Measurements from ENCODE around the gene KAZN.

Gene KAZN

DNA sequence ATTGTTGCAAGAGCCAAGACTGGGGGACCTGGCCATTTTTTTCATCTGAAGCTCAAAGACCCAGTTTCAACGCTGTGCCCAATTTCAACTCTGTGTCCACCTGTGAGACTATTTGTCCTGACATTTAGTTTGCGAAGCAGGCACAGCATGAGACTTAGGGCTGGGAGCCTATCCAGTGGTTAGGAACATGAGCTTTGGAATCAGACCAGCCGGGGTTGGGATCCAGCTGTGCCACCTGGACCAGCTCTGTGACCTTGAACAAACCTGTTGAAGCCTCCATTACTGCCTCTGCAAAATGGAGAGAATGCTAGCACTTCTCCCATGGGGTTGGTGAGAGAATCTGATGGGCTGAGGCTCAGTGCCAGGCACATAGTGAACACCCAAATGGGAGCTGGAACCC lies 348.9 kb downstream of the KAZN start:
- H4K8ac ChIP-seq (ENCODE audit: low read depth, low read length): peak overlapping the region; percentile 55
- peaks cover 38% of the 10 kb centered on the region for H3K79me1 ChIP-seq (ENCODE audit: low read length)
- H3K27ac ChIP-seq (ENCODE audit: low read depth, low read length): peak overlapping the region; percentile 58
- peak overlapping the region; percentile 21 for H3K14ac ChIP-seq (ENCODE audit: low read length)
- H3K79me2 ChIP-seq (ENCODE audit: control insufficient read depth, insufficient read depth, low read length, poor library complexity): peaks cover 11% of the 10 kb centered on the region
- no peak overlapping the region for H3K4me3 ChIP-seq (ENCODE audit: low read depth, low read length)
- peaks cover 40 to 46% of the 10 kb centered on the region in 2 experiments for H3K4me1 ChIP-seq (ENCODE audit: control insufficient read depth in 1 of 2, insufficient read depth in 2 of 2, low read length in 2 of 2)
- peak overlapping the region; percentile 41 for H4K91ac ChIP-seq (ENCODE audit: low read depth, low read length)
- no peak overlapping the region for H4K12ac ChIP-seq (ENCODE audit: low read depth, low read length)
- no peak overlapping the region for H3K23ac ChIP-seq (ENCODE audit: low read length)
- no peak overlapping the region for H3K9ac ChIP-seq (ENCODE audit: low read length)
- no peak overlapping the region for H3K4me2 ChIP-seq (ENCODE audit: low read length)
- H3K18ac ChIP-seq (ENCODE audit: low read length): peak overlapping the region; percentile 81
- H2AK5ac ChIP-seq (ENCODE audit: low read length): peak overlapping the region; percentile 60
- peaks cover 0 to 3% of the 10 kb centered on the region in 2 experiments for H3K36me3 ChIP-seq (ENCODE audit: control insufficient read depth in 1 of 2, insufficient read depth in 2 of 2, low read length in 2 of 2)
- no peaks in the 10 kb centered on the region for H3K27me3 ChIP-seq (ENCODE audit: insufficient read depth, low read length)
- DNase-seq: no peak
- no peak overlapping the region for H2BK5ac ChIP-seq (ENCODE audit: low read depth, low read length, poor library complexity)
- H3K9me3 ChIP-seq (ENCODE audit: insufficient read depth, low read depth, low read length): no peaks in the 10 kb centered on the region
- H2BK12ac ChIP-seq (ENCODE audit: low read length): peak overlapping the region; percentile 66
- H2AFZ ChIP-seq (ENCODE audit: insufficient read depth, low read length, poor library complexity): no peak overlapping the region
- no CpG with 5 or more reads among the region's 3 CpGs for WGBS (ENCODE audit: extremely low coverage, insufficient coverage, insufficient read length)
- peak overlapping the region; percentile 77 for H2BK120ac ChIP-seq (ENCODE audit: insufficient read depth, low read length, poor library complexity)
- peak overlapping the region; percentile 19 for H3K4ac ChIP-seq (ENCODE audit: low read depth, low read length)

DNA sequence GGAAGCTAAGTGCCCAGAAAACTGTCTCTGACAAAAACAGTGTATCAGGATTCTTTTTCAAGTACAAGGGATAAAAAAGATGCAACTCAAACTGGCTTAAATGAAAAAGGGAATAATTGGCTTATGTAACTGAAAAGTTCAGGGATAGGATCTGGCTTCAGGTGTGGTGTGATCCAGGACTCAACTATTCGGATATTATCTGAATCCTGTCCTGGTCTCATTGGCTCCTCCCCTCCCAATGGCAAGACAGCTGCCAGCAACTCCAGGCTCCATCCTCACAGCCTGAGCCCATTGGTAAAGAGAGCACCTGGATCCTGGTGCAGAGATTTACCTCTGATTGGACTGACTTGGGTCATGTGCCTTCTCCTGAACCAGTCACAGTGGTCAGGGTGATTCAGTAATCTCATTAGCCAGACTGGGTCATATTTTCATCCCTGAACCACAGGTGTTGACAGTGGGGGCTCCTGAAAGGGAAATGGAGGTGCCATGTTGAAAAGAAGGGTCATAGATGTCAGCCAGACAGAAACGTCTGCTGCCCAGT lies 349.7 kb downstream of the KAZN start:
- Histone ChIP-seq H2BK120ac (ENCODE audit: insufficient read depth, low read length, poor library complexity) (no peak overlapping the region), H4K91ac (ENCODE audit: low read depth, low read length) (no peak overlapping the region), H3K4ac (ENCODE audit: low read depth, low read length) (no peak overlapping the region), H3K27ac (ENCODE audit: low read depth, low read length) (no peak overlapping the region), H3K9me3 (ENCODE audit: insufficient read depth, low read depth, low read length) (peaks cover 3% of the 10 kb centered on the region), H3K18ac (ENCODE audit: low read length) (no peak overlapping the region), H2AFZ (ENCODE audit: insufficient read depth, low read length, poor library complexity) (no peak overlapping the region), H4K8ac (ENCODE audit: low read depth, low read length) (no peak overlapping the region), H3K23ac (ENCODE audit: low read length) (no peak overlapping the region), H3K79me1 (ENCODE audit: low read length) (peaks cover 35% of the 10 kb centered on the region), H3K9ac (ENCODE audit: low read length) (no peak overlapping the region), H3K36me3 (ENCODE audit: control insufficient read depth in 1 of 2, insufficient read depth in 2 of 2, low read length in 2 of 2) (peaks cover 0 to 7% of the 10 kb centered on the region in 2 experiments), H3K4me2 (ENCODE audit: low read length) (no peak overlapping the region), H3K79me2 (ENCODE audit: control insufficient read depth, insufficient read depth, low read length, poor library complexity) (peaks cover 11% of the 10 kb centered on the region), H2BK12ac (ENCODE audit: low read length) (no peak overlapping the region), H3K4me3 (ENCODE audit: low read depth, low read length) (no peak overlapping the region), H2BK5ac (ENCODE audit: low read depth, low read length, poor library complexity) (no peak overlapping the region), H4K12ac (ENCODE audit: low read depth, low read length) (no peak overlapping the region), H3K14ac (ENCODE audit: low read length) (no peak overlapping the region), H3K4me1 (ENCODE audit: control insufficient read depth in 1 of 2, insufficient read depth in 2 of 2, low read length in 2 of 2) (peaks cover 36 to 44% of the 10 kb centered on the region in 2 experiments), H2AK5ac (ENCODE audit: low read length) (no peak overlapping the region), H3K27me3 (ENCODE audit: insufficient read depth, low read length) (no peaks in the 10 kb centered on the region)
- no peak for DNase-seq
- WGBS (ENCODE audit: extremely low coverage, insufficient coverage, insufficient read length): no CpG with 5 or more reads among the region's 2 CpGs

DNA sequence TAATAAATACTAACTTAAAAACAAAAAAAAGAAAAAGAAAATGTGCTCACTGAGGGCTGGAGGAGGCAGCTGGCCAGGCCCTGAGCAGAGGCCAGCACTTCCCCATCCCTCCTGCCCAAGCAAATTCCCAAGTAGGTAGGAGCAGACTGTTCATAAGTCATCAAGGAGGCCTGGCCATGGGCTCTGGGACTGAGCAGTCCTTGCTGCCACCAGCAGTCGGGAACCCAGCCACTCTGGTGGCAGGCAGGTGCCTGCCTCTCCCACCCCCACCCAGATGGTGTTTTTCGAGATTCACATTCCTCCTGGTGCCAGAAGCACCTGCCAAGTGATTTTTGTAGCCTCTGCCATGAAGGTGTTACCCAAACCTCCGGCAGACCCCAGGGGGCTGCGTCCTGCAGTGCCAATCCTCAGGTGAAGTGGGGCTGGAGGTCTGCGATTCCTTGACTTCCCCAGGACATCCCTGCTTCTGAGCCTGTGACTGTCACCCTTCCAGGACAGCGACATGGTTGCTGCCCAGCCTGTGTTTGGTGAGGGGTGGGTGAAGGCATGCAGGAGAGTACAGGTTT lies 350.9 kb downstream of the KAZN start:
- Histone ChIP-seq H2BK5ac (ENCODE audit: low read depth, low read length, poor library complexity) (no peak overlapping the region), H3K4ac (ENCODE audit: low read depth, low read length) (no peak overlapping the region), H3K18ac (ENCODE audit: low read length) (no peak overlapping the region), H3K23ac (ENCODE audit: low read length) (no peak overlapping the region), H3K4me1 (ENCODE audit: control insufficient read depth in 1 of 2, insufficient read depth in 2 of 2, low read length in 2 of 2) (peaks cover 30 to 37% of the 10 kb centered on the region in 2 experiments), H3K4me2 (ENCODE audit: low read length) (no peak overlapping the region), H3K9me3 (ENCODE audit: insufficient read depth, low read depth, low read length) (peaks cover 8% of the 10 kb centered on the region), H2BK120ac (ENCODE audit: insufficient read depth, low read length, poor library complexity) (no peak overlapping the region), H2AFZ (ENCODE audit: insufficient read depth, low read length, poor library complexity) (no peak overlapping the region), H4K91ac (ENCODE audit: low read depth, low read length) (no peak overlapping the region), H3K27ac (ENCODE audit: low read depth, low read length) (no peak overlapping the region), H3K14ac (ENCODE audit: low read length) (no peak overlapping the region), H4K8ac (ENCODE audit: low read depth, low read length) (no peak overlapping the region), H4K12ac (ENCODE audit: low read depth, low read length) (no peak overlapping the region), H2AK5ac (ENCODE audit: low read length) (no peak overlapping the region), H3K27me3 (ENCODE audit: insufficient read depth, low read length) (no peaks in the 10 kb centered on the region), H3K9ac (ENCODE audit: low read length) (no peak overlapping the region), H2BK12ac (ENCODE audit: low read length) (no peak overlapping the region), H3K36me3 (ENCODE audit: control insufficient read depth in 1 of 2, insufficient read depth in 2 of 2, low read length in 2 of 2) (peaks cover 3 to 13% of the 10 kb centered on the region in 2 experiments), H3K79me2 (ENCODE audit: control insufficient read depth, insufficient read depth, low read length, poor library complexity) (peaks cover 8% of the 10 kb centered on the region), H3K79me1 (ENCODE audit: low read length) (peaks cover 27% of the 10 kb centered on the region), H3K4me3 (ENCODE audit: low read depth, low read length) (no peak overlapping the region)
- WGBS (ENCODE audit: extremely low coverage, insufficient coverage, insufficient read length): no CpG with 5 or more reads among the region's 6 CpGs
- DNase-seq: no peak

DNA sequence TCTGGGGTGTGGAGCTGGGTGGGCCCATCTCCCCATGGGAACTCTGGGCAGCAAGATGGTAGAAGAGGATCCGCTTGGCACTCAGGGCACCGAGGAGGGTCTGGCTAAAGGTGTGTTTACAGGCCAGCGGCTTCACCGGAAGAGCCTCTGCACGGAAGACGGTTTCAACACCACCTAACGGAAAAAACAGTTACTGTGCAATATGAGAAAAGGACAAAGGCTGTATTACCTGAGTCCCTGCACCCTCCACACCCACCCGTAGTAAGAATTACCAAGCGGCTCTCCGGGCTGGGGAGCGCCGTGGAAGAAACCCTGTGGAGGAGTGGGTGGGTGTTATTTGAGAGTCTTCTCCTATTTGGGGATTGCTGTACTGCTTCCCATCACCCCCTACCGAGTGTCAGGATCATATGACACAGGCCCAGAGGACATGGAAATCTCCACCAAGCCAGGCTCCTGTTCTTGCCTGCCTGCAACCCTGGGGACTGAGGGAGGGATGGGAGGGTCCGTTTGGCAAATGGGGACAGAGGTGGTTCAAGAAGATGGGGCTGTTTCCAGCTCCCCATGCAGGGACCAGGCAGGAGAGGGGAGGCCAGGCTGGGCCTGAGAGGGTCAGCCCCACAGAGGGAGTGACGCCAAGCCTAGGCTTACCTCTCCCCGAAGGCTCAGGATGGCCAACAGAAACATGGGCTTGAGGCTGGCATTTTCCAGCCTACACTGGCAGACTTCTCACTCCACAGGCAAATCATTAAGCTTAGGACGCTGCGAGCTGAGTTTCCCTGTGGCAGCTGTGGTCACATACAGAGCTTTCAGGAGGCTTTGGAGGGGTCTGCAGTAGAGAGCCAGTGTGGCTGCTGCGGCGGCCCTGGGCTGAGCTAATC lies 351.6 kb downstream of the KAZN start:
- H3K27me3 ChIP-seq (ENCODE audit: insufficient read depth, low read length): no peaks in the 10 kb centered on the region
- peak overlapping the region; percentile 35 for H2BK120ac ChIP-seq (ENCODE audit: insufficient read depth, low read length, poor library complexity)
- no peak overlapping the region for H3K4me2 ChIP-seq (ENCODE audit: low read length)
- peaks cover 8% of the 10 kb centered on the region for H3K9me3 ChIP-seq (ENCODE audit: insufficient read depth, low read depth, low read length)
- H3K14ac ChIP-seq (ENCODE audit: low read length): no peak overlapping the region
- no peak overlapping the region for H3K9ac ChIP-seq (ENCODE audit: low read length)
- H3K4me1 ChIP-seq (ENCODE audit: control insufficient read depth in 1 of 2, insufficient read depth in 2 of 2, low read length in 2 of 2): peaks cover 22 to 30% of the 10 kb centered on the region in 2 experiments
- H3K27ac ChIP-seq (ENCODE audit: low read depth, low read length): no peak overlapping the region
- H4K12ac ChIP-seq (ENCODE audit: low read depth, low read length): no peak overlapping the region
- H4K8ac ChIP-seq (ENCODE audit: low read depth, low read length): no peak overlapping the region
- no peak overlapping the region for H3K4ac ChIP-seq (ENCODE audit: low read depth, low read length)
- no peak overlapping the region for H3K23ac ChIP-seq (ENCODE audit: low read length)
- peaks cover 20% of the 10 kb centered on the region for H3K79me1 ChIP-seq (ENCODE audit: low read length)
- no peak overlapping the region for H4K91ac ChIP-seq (ENCODE audit: low read depth, low read length)
- H2AFZ ChIP-seq (ENCODE audit: insufficient read depth, low read length, poor library complexity): no peak overlapping the region
- H3K4me3 ChIP-seq (ENCODE audit: low read depth, low read length): no peak overlapping the region
- peaks cover 3 to 14% of the 10 kb centered on the region in 2 experiments for H3K36me3 ChIP-seq (ENCODE audit: control insufficient read depth in 1 of 2, insufficient read depth in 2 of 2, low read length in 2 of 2)
- WGBS (ENCODE audit: extremely low coverage, insufficient coverage, insufficient read length): no CpG with 5 or more reads among the region's 20 CpGs
- DNase-seq: no peak
- peak overlapping the region; percentile 27 for H2BK12ac ChIP-seq (ENCODE audit: low read length)
- no peak overlapping the region for H2AK5ac ChIP-seq (ENCODE audit: low read length)
- H3K18ac ChIP-seq (ENCODE audit: low read length): peak overlapping the region; percentile 55
- H3K79me2 ChIP-seq (ENCODE audit: control insufficient read depth, insufficient read depth, low read length, poor library complexity): peaks cover 4% of the 10 kb centered on the region
- H2BK5ac ChIP-seq (ENCODE audit: low read depth, low read length, poor library complexity): no peak overlapping the region
